ENCODE data around the gene PUM1.

DNA sequence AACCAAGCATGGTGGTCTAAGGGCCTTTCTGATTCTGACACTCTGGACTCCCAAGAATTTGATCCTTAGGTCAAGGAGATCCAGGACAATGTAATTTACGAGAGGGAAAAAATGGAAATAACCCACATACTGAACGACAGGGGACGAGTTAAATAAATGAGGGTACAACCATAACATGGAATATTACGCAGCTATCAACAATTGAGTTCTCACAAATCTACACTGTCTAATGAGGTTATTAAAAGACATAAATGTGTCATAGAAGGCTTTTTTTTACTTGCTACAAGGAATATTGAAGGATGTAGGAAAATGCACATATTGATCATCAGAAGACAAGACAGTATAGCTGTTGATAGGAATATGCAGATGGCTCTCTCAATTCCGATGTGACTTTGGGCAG is 180.8 kb downstream of the PUM1 start:
- TF ChIP-seq CTCF (IDR thresholded peaks at IDR 0.05; ENCODE audit: control extremely low read depth in 1 of 3, insufficient read depth in 1 of 3, low read depth in 1 of 3, low read length in 3 of 3) = no peak
- TF ChIP-seq POLR2AphosphoS5 (IDR thresholded peaks at IDR 0.05; ENCODE audit: low read depth, low read length) = no peak
- no peak for TF ChIP-seq POU5F1 (IDR thresholded peaks at IDR 0.05; ENCODE audit: low read depth, low read length)
- TF ChIP-seq KDM5A (IDR thresholded peaks at IDR 0.05; ENCODE audit: low read length) = no peak
- TF ChIP-seq HDAC2 (IDR thresholded peaks at IDR 0.05; ENCODE audit: borderline replicate concordance in 1 of 2, low read depth in 2 of 2, low read length in 2 of 2) = no peak
- TF ChIP-seq SUZ12 (IDR thresholded peaks at IDR 0.05; ENCODE audit: low read length) = no peak
- no peak for TF ChIP-seq GABPA (IDR thresholded peaks at IDR 0.05; ENCODE audit: borderline replicate concordance, insufficient read depth, low read length)
- TF ChIP-seq POLR2A (IDR thresholded peaks at IDR 0.05; ENCODE audit: control extremely low read depth in 1 of 2, low read depth in 2 of 2, low read length in 2 of 2) = no peak
- TF ChIP-seq RFX5 (IDR thresholded peaks at IDR 0.05; ENCODE audit: borderline replicate concordance, low read depth, low read length) = no peak

Measured in H1 (cell line).